ENCODE results near the gene KPNA6. TPM values are rescaled to one million over a fixed set of nuclear protein-coding genes. Genes with fewer than 3 reads are reported as not detected.

KPNA6 gene
- total and polyA plus RNA-seq, 10 of the 15 experiments (the other 5 are each of a cell fraction or from before 2014, with no cell fraction given) = 11.1 to 55.6 (median 25.9) TPM

DNA sequence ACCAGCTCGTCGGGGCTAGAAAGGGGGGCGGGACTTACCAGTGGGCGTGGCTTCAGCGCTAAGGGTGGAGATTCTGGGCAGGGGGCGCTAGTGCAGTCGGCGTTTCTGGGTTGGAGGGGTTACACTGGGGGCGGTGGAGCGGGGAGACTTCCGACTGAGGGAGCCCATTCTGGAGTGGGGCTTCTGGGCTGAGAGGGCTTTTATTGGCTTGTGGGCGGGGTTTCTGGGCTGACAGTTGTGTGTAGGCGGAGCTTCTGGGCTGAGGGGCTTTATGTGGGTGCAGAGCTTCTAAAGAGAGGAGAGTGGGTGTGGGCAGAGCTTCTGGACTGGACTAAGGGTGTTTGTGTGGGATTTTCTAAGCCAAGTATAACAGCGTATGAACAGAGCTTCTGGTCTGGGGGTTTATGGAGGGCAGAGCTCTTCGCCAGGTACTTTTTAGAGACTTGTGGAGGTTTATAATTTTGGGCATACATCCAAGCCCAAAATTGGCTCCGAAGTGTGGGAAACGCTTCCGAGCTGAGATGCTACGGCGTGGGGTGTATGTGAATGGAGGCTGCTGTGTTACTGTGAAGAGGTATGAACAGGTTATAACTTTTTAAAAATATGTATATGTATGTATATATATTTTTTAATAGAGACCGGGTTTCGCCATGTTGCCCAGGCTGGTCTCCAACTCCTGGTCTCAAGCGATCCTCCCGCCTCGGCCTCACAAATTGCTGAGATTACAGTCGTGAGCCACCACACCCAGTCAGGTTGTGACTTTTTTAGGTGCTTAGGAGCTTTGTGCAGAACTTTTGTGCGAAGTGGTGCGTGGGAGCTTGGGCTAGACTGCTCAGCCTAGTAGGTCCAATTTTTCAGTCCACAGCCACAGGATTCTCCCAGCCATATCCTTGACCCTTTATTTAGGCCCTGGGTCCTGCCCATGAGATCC, 34.3 kb upstream of the KPNA6 start (continued):
- no peak for TF ChIP-seq ZNF592 (IDR thresholded peaks at IDR 0.05)
- TF ChIP-seq, protein P1, sequence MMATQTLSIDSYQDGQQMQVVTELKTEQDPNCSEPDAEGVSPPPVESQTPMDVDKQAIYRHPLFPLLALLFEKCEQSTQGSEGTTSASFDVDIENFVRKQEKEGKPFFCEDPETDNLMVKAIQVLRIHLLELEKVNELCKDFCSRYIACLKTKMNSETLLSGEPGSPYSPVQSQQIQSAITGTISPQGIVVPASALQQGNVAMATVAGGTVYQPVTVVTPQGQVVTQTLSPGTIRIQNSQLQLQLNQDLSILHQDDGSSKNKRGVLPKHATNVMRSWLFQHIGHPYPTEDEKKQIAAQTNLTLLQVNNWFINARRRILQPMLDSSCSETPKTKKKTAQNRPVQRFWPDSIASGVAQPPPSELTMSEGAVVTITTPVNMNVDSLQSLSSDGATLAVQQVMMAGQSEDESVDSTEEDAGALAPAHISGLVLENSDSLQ (IDR thresholded peaks at IDR 0.05) = peak; percentile 60; the same call in 1 of the 2 replicates

GRCh38 chr1:32074841-32075240, 33.0 kb upstream of the KPNA6 start:
- no peaks in the 10 kb centered on the region for H3K9me3 ChIP-seq (replicated peaks; ENCODE audit: control insufficient read depth, insufficient read depth, low read length)
- peaks cover 13% of the 10 kb centered on the region for H3K4me1 ChIP-seq (ENCODE audit: control insufficient read depth, insufficient read depth, low read length)
- BruUV-seq (replicated peaks) = no TSS peak
- no peak for DNase-seq (ENCODE audit: low read depth, low spot score)
- H3K27ac ChIP-seq (ENCODE audit: control insufficient read depth, insufficient read depth) = no peak overlapping the region
- CTCF ChIA-PET = interaction anchor here (1.5 to 5.4 kb wide), 3 partner anchors 9 to 34 kb away, joined by 5 to 56 read pairs (median 21); partner anchors contain the start of gene KPNA6
- no peak for FAIRE-seq
- in situ Hi-C loops (cut with MboI) = no loop called here
- peaks cover 9 to 14% of the 10 kb centered on the region in 2 experiments for H3K36me3 ChIP-seq (ENCODE audit: control insufficient read depth in 2 of 2, insufficient read depth in 2 of 2, low read length in 1 of 2)
- peaks cover 8% of the 10 kb centered on the region for H3K79me2 ChIP-seq (ENCODE audit: control insufficient read depth, insufficient read depth, low read length)
- WGBS (ENCODE audit: insufficient coverage, insufficient replicate concordance, low lambda C conversion rate, missing lambda C conversion rate) = 97% methylated on average over 9 of the region's 9 CpGs
- H3K4me2 ChIP-seq (ENCODE audit: control insufficient read depth, insufficient read depth) = peak overlapping the region; percentile 33; the same call in 1 of the 2 replicates
- SMC1A ChIA-PET (ENCODE audit: uncharacterized antibody, unreplicated experiment) = interaction anchor here (1.0 kb wide), 1 partner anchor 14 kb away, joined by 3 read pairs; no protein-coding TSS in a partner anchor
- no peaks in the 10 kb centered on the region for H4K20me1 ChIP-seq (ENCODE audit: control insufficient read depth, insufficient read depth)
- H2AFZ ChIP-seq (ENCODE audit: control insufficient read depth, low read depth, low read length) = no peak overlapping the region
- H3K9ac ChIP-seq (ENCODE audit: control insufficient read depth, insufficient read depth, low read length) = no peak overlapping the region
- H3K27me3 ChIP-seq (replicated peaks in 1 of 2; ENCODE audit: control insufficient read depth in 2 of 2, insufficient read depth in 2 of 2, low read length in 1 of 2) = no peaks in the 10 kb centered on the region
- H3K4me3 ChIP-seq = no peak overlapping the region; the same call in 1 of the 2 replicates
- POLR2A ChIA-PET = interaction anchor here (0.6 to 5.0 kb wide), 5 partner anchors 33 to 282 kb away, joined by 3 to 58 read pairs (median 4); partner anchors contain the start of genes KPNA6 and TXLNA
- intact Hi-C loops (cut with micrococcal nuclease; ENCODE audit: unreplicated experiment) = loop anchor here (5.0 kb wide), 1 partner anchor 32 kb away; the partner anchor contains the start of gene KPNA6
- TF ChIP-seq TCF3 (IDR thresholded peaks at IDR 0.05; ENCODE audit: borderline replicate concordance, insufficient read depth, low read depth, low read length) (no peak), RBBP5 (conservative IDR thresholded peaks at IDR 0.05) (no peak), IKZF2 (IDR thresholded peaks at IDR 0.05) (no peak), IRF5 (IDR thresholded peaks at IDR 0.05; ENCODE audit: borderline replicate concordance) (no peak)
- TF ChIP-seq, protein P2, sequence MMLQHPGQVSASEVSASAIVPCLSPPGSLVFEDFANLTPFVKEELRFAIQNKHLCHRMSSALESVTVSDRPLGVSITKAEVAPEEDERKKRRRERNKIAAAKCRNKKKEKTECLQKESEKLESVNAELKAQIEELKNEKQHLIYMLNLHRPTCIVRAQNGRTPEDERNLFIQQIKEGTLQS (IDR thresholded peaks at IDR 0.05; ENCODE audit: borderline replicate concordance, extremely low read depth, low read depth, low read length) = no peak
- RAD21 ChIA-PET (ENCODE audit: unreplicated experiment) = interaction anchor here (0.7 to 1.0 kb wide), 2 partner anchors 35 to 107 kb away, joined by 3 read pairs; no protein-coding TSS in a partner anchor
- ATAC-seq = no peak
